HG02884 (cell line): ENCODE measurements around the gene IL20.

Experiments used
- ATAC-seq: cut with Tn5 transposase; IDR thresholded peaks from one replicate; pipeline ENCODE4 v1.9.1; 2021; ENCODE audit warnings: mild to moderate bottlenecking, moderate library complexity; ENCODE audit not compliant: unreplicated experiment

The IL20 gene

GRCh38 chr1:206899717-206900116, 34.3 kb downstream of the IL20 start:
- ATAC-seq: no peak

- ATAC-seq: no peak
These were observed 34.7 kb downstream of the IL20 start for GRCh38 chr1:206900149-206900548.

- no peak for ATAC-seq
These were observed 36.5 kb downstream of the IL20 start for GRCh38 chr1:206901944-206902343.

GRCh38 chr1:206902702-206903101, 37.3 kb downstream of the IL20 start:
- ATAC-seq: no peak

GRCh38 chr1:206903687-206904086, 38.3 kb downstream of the IL20 start:
- no peak for ATAC-seq

GRCh38 chr1:206904423-206905142, 39.2 kb downstream of the IL20 start:
- no peak for ATAC-seq

- ATAC-seq: no peak
These were observed 40.1 kb downstream of the IL20 start for GRCh38 chr1:206905295-206906164.

- ATAC-seq: no peak
These were observed 42.0 kb downstream of the IL20 start for GRCh38 chr1:206907304-206907991.

- ATAC-seq: no peak
These were observed 42.6 kb downstream of the IL20 start for GRCh38 chr1:206908038-206908437.

- ATAC-seq: no peak
These were observed 43.9 kb downstream of the IL20 start for GRCh38 chr1:206909161-206909882.

GRCh38 chr1:206909883-206910318, 44.5 kb downstream of the IL20 start:
- no peak for ATAC-seq

- no peak for ATAC-seq
These were observed 45.7 kb downstream of the IL20 start for GRCh38 chr1:206911064-206911663.

GRCh38 chr1:206912445-206913095, 47.1 kb downstream of the IL20 start:
- ATAC-seq: no peak

- ATAC-seq: no peak
These were observed 48.5 kb downstream of the IL20 start for GRCh38 chr1:206913766-206914537.

GRCh38 chr1:206915030-206915735, 49.8 kb downstream of the IL20 start:
- ATAC-seq: no peak

GRCh38 chr1:206916000-206916709, 50.7 kb downstream of the IL20 start:
- ATAC-seq: no peak

- no peak for ATAC-seq
These were observed 52.7 kb downstream of the IL20 start for GRCh38 chr1:206918076-206918475.
